ENCODE measurements around the gene RXRA. TPM values are rescaled to one million over a fixed set of nuclear protein-coding genes. Genes with fewer than 3 reads are reported as not detected.

RXRA gene
- total RNA-seq, 1 donor from 2014 or later: 33.4 TPM

DNA sequence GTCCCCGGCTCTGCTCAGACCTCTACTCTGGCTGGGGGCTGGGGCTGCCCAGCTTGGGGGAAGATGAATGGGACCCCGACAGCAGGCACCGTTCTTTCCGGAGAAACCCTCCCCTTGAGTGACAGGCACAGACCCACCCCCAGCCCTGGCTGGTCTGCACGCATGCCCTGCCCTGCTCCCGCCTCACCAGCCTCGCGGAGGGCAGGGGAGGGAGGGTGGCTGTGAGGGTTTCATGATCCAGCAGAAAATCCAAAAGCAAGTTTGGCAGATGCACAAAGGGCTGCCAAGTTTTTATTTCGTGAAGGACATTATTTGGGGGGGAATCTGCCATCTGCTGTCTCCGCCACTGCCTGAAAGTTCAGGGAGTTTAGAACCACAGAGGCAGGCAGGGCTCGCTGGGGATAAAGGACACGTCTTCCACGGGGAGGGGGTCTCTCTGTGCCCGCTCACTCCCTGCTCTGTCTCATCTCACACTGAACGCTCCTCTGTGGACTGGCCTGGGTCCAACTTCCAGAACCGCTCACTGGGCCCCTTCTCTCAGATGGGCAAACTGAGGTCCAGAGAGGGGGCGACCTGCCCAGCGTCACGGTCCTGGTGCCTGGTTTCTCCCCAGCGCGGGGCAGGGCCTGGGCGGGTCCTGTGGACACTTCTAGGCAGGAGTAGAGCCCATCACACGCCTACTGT lies 92.9 kb downstream of the RXRA start:
- TF ChIP-seq CTCF (IDR thresholded peaks at IDR 0.05; ENCODE audit: insufficient read depth, low read depth, low read length) (no peak), EZH2 (IDR thresholded peaks at IDR 0.05; ENCODE audit: insufficient read depth, low read length) (no peak)
- DNase-seq (ENCODE audit: low read depth): no peak
- no peak for FAIRE-seq
- Histone ChIP-seq H3K4me1 (ENCODE audit: insufficient read depth, low read length) (peaks cover 10% of the 10 kb centered on the region), H3K4me3 (ENCODE audit: insufficient read depth, low read depth, low read length) (no peak overlapping the region), H4K20me1 (ENCODE audit: insufficient read depth, low read length) (peaks cover 42% of the 10 kb centered on the region), H3K27me3 (ENCODE audit: insufficient read depth, low read length) (no peaks in the 10 kb centered on the region), H3K4me2 (ENCODE audit: low read length) (no peak overlapping the region), H3K36me3 (ENCODE audit: insufficient read depth, low read length) (no peaks in the 10 kb centered on the region), H3K27ac (ENCODE audit: low read depth, low read length) (no peak overlapping the region), H2AFZ (ENCODE audit: low read depth, low read length) (no peak overlapping the region), H3K9ac (ENCODE audit: low read length) (no peak overlapping the region), H3K79me2 (ENCODE audit: insufficient read depth, low read length) (no peaks in the 10 kb centered on the region), H3K9me3 (ENCODE audit: insufficient read depth, low read depth, low read length) (no peaks in the 10 kb centered on the region)
- H3K9me3 Mint-ChIP-seq (ENCODE audit: unreplicated experiment): no peaks in the 10 kb centered on the region
- no peak overlapping the region for H3K4me3 Mint-ChIP-seq (ENCODE audit: unreplicated experiment)
- H3K36me3 Mint-ChIP-seq (ENCODE audit: low read depth, unreplicated experiment): peaks cover 6% of the 10 kb centered on the region
- H3K27me3 Mint-ChIP-seq (ENCODE audit: low read depth, unreplicated experiment): no peaks in the 10 kb centered on the region
- no peak overlapping the region for H3K27ac Mint-ChIP-seq (ENCODE audit: unreplicated experiment)
- H3K4me1 Mint-ChIP-seq (ENCODE audit: low read depth, unreplicated experiment): no peaks in the 10 kb centered on the region

- no peak overlapping the region for H3K4me2 ChIP-seq (ENCODE audit: low read length)
- Mint-ChIP-seq H3K4me1 (ENCODE audit: low read depth, unreplicated experiment) (no peaks in the 10 kb centered on the region), H3K4me3 (ENCODE audit: unreplicated experiment) (no peak overlapping the region), H3K36me3 (ENCODE audit: low read depth, unreplicated experiment) (peaks cover 6% of the 10 kb centered on the region), H3K27ac (ENCODE audit: unreplicated experiment) (no peak overlapping the region), H3K9me3 (ENCODE audit: unreplicated experiment) (no peaks in the 10 kb centered on the region), H3K27me3 (ENCODE audit: low read depth, unreplicated experiment) (no peaks in the 10 kb centered on the region)
- no peaks in the 10 kb centered on the region for H3K27me3 ChIP-seq (ENCODE audit: insufficient read depth, low read length)
- no peak for FAIRE-seq
- no peak overlapping the region for H3K4me3 ChIP-seq (ENCODE audit: insufficient read depth, low read depth, low read length)
- no peak overlapping the region for H3K9ac ChIP-seq (ENCODE audit: low read length)
- H4K20me1 ChIP-seq (ENCODE audit: insufficient read depth, low read length): peaks cover 37% of the 10 kb centered on the region
- no peak overlapping the region for H2AFZ ChIP-seq (ENCODE audit: low read depth, low read length)
- H3K9me3 ChIP-seq (ENCODE audit: insufficient read depth, low read depth, low read length): no peaks in the 10 kb centered on the region
- DNase-seq (ENCODE audit: low read depth): no peak
- no peak overlapping the region for H3K27ac ChIP-seq (ENCODE audit: low read depth, low read length)
- TF ChIP-seq EZH2 (IDR thresholded peaks at IDR 0.05; ENCODE audit: insufficient read depth, low read length) (no peak), CTCF (IDR thresholded peaks at IDR 0.05; ENCODE audit: insufficient read depth, low read depth, low read length) (peak; percentile 28)
- no peaks in the 10 kb centered on the region for H3K36me3 ChIP-seq (ENCODE audit: insufficient read depth, low read length)
- no peaks in the 10 kb centered on the region for H3K79me2 ChIP-seq (ENCODE audit: insufficient read depth, low read length)
- H3K4me1 ChIP-seq (ENCODE audit: insufficient read depth, low read length): peaks cover 4% of the 10 kb centered on the region
These were observed 93.4 kb downstream of the RXRA start for GRCh38 chr9:134419684-134420076.

DNA sequence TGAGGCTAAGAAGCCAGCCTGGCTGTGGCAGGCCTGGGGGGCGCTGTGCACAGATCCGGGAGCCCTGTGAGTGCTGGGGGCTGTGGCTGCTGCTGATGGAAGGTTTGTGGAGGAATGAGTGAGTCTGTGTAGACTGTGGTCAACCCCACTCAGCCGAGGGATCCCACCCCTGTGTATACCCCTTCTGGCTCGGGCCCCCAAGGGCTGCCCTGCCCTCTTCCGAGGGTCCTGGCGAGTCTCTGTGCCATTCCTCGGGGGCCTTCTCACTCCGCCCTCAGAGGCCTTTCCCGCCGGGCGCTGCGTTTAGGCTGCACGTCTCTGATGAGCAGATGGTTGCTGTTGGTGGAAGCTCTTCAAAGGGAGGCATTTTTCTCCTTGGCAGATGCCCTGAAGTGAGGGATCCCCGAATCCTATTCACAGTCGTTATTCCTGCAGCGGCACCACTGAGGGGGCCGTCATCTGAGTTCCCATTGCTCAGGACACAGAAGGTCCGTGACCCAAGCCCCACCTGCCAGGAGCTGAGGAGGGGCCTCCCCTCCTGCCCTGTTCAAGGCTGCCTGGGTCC lies 94.1 kb downstream of the RXRA start:
- Histone ChIP-seq H3K9me3 (ENCODE audit: insufficient read depth, low read depth, low read length) (no peaks in the 10 kb centered on the region), H3K27me3 (ENCODE audit: insufficient read depth, low read length) (no peaks in the 10 kb centered on the region), H3K4me3 (ENCODE audit: insufficient read depth, low read depth, low read length) (no peak overlapping the region), H3K79me2 (ENCODE audit: insufficient read depth, low read length) (no peaks in the 10 kb centered on the region), H3K9ac (ENCODE audit: low read length) (no peak overlapping the region), H3K36me3 (ENCODE audit: insufficient read depth, low read length) (no peaks in the 10 kb centered on the region), H3K4me2 (ENCODE audit: low read length) (no peak overlapping the region), H4K20me1 (ENCODE audit: insufficient read depth, low read length) (peaks cover 33% of the 10 kb centered on the region), H3K27ac (ENCODE audit: low read depth, low read length) (no peak overlapping the region), H3K4me1 (ENCODE audit: insufficient read depth, low read length) (no peaks in the 10 kb centered on the region), H2AFZ (ENCODE audit: low read depth, low read length) (no peak overlapping the region)
- no peaks in the 10 kb centered on the region for H3K9me3 Mint-ChIP-seq (ENCODE audit: unreplicated experiment)
- H3K36me3 Mint-ChIP-seq (ENCODE audit: low read depth, unreplicated experiment): peaks cover 6% of the 10 kb centered on the region
- H3K27ac Mint-ChIP-seq (ENCODE audit: unreplicated experiment): no peak overlapping the region
- FAIRE-seq: no peak
- H3K4me1 Mint-ChIP-seq (ENCODE audit: low read depth, unreplicated experiment): no peaks in the 10 kb centered on the region
- TF ChIP-seq EZH2 (IDR thresholded peaks at IDR 0.05; ENCODE audit: insufficient read depth, low read length) (no peak), CTCF (IDR thresholded peaks at IDR 0.05; ENCODE audit: insufficient read depth, low read depth, low read length) (no peak)
- H3K4me3 Mint-ChIP-seq (ENCODE audit: unreplicated experiment): no peak overlapping the region
- H3K27me3 Mint-ChIP-seq (ENCODE audit: low read depth, unreplicated experiment): no peaks in the 10 kb centered on the region
- DNase-seq (ENCODE audit: low read depth): no peak

Data from astrocyte (in vitro differentiated cells and primary cell).